GM21723 (cell line): ENCODE measurements around the gene GMDS.

Source experiments
- ATAC-seq: cut with Tn5 transposase; IDR thresholded peaks from one replicate; pipeline ENCODE4 v1.9.1; 2021; ENCODE audit warnings: mild to moderate bottlenecking, moderate library complexity; ENCODE audit not compliant: unreplicated experiment

GMDS gene

GRCh38 chr6:1729750-1730140 is 515.7 kb downstream of the GMDS start:
- ATAC-seq = no peak

- no peak for ATAC-seq
Observed at GRCh38 chr6:1729133-1729749, 516.2 kb downstream of the GMDS start.

- no peak for ATAC-seq
Observed at GRCh38 chr6:1726341-1726768, 519.0 kb downstream of the GMDS start.

GRCh38 chr6:1724616-1725015 is 520.8 kb downstream of the GMDS start:
- ATAC-seq = no peak

GRCh38 chr6:1724124-1724523 is 521.3 kb downstream of the GMDS start:
- ATAC-seq = no peak

- no peak for ATAC-seq
Observed at GRCh38 chr6:1722801-1723200, 522.6 kb downstream of the GMDS start.

GRCh38 chr6:1720620-1721322 is 524.6 kb downstream of the GMDS start:
- no peak for ATAC-seq

GRCh38 chr6:1719922-1720321 is 525.5 kb downstream of the GMDS start:
- ATAC-seq = no peak

- ATAC-seq = no peak
Observed at GRCh38 chr6:1716868-1717267, 528.5 kb downstream of the GMDS start.

GRCh38 chr6:1716396-1716795 is 529.0 kb downstream of the GMDS start:
- no peak for ATAC-seq

- ATAC-seq = no peak
Observed at GRCh38 chr6:1715336-1715735, 530.1 kb downstream of the GMDS start.

GRCh38 chr6:1714654-1715053 is 530.8 kb downstream of the GMDS start:
- no peak for ATAC-seq

GRCh38 chr6:1713016-1713600 is 532.3 kb downstream of the GMDS start:
- ATAC-seq = no peak

GRCh38 chr6:1712451-1712850 is 533.0 kb downstream of the GMDS start:
- ATAC-seq = no peak

GRCh38 chr6:1711136-1711535 is 534.3 kb downstream of the GMDS start:
- ATAC-seq = no peak

- ATAC-seq = no peak
Observed at GRCh38 chr6:1709234-1709641, 536.2 kb downstream of the GMDS start.

GRCh38 chr6:1708820-1709219 is 536.6 kb downstream of the GMDS start:
- no peak for ATAC-seq

- ATAC-seq = no peak
Observed at GRCh38 chr6:1708122-1708521, 537.3 kb downstream of the GMDS start.

- no peak for ATAC-seq
Observed at GRCh38 chr6:1705630-1706029, 539.8 kb downstream of the GMDS start.

- ATAC-seq = no peak
Observed at GRCh38 chr6:1705183-1705582, 540.2 kb downstream of the GMDS start.

GRCh38 chr6:1704711-1705110 is 540.7 kb downstream of the GMDS start:
- ATAC-seq = no peak

- ATAC-seq = no peak
Observed at GRCh38 chr6:1703923-1704322, 541.5 kb downstream of the GMDS start.
